HG02678 (cell line): ENCODE results near the gene CHD2.
A peak's percentile ranks its signal among the peaks of the same experiment; 100 is the strongest.

Experiments
- ATAC-seq: cut with Tn5 transposase; IDR thresholded peaks from one replicate; pipeline ENCODE4 v1.9.1; 2021; ENCODE audit warnings: mild to moderate bottlenecking, moderate library complexity; ENCODE audit not compliant: unreplicated experiment

The CHD2 gene

DNA sequence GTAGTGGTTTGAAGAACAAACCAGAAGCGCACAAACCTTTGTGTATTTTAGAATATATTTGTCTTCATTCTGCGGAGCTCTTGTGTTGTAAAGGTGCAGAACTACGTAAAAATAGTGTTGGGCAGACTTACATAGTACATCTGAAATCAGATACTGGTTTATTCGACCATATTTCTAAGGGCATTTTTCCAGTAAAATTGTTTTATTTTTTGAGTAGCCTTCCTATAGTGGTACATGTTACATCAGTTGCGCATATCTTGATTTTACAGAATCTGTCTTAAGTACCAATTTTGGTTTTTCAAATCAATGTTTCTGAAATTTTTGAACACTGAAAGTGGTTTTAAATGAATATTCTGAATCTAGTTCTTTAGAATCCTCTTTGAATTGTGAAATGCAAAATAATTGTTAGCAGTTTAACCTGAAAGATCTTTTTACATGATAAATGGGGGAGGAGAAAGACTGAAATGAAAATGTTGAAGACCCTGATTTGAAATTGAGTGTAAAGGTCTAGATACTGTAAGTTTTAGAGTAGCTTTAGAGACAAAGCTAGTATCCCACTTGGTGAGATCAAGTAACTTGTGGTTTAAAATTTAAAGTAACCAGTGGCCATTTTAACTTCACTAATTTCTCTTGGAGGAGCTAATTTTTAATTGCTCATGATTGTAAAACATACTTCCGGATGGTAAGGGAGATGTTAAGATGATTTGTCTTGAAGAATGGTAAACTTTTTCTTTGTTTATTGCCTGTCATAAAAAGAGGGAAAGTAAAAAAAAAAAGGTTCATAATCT lies 15.5 kb upstream of the CHD2 start:
- no peak for ATAC-seq

DNA sequence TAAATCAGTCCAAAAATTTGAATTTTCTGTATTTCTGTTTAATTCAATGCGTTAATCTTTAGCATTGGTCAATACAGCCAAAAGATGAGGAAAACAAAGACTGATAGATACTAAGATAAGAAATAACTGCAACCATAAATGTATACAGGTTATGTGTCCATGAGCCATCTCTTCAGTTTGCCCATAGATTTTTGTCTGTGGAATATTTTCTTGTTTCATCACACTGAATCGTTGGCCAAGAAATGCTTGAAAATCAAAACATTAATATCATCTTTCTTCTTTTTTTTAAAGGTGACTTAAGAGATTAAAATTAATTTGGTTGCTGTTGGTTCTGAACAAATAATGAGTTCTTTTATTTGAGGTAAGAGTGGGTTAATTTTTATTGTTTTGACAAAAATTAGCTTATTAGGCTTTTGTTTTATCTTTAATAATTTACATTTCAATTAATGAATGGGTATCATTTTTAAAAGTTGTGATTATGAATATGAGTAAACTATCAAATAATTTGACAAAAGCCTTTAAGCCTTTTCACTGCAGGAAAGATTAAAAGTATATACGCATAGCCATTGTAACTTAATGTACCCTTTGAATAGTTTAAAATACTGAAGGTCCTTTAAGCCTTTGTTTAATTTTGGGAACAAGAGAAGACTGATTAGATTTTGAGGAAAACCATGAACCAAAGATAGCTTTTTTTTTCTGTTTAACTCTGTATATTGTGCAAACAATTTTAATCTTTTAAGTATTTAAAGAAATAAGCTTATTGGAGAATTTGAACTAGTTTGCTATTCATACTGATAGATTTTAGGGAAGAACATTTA lies 14.7 kb upstream of the CHD2 start:
- ATAC-seq, result no peak

DNA sequence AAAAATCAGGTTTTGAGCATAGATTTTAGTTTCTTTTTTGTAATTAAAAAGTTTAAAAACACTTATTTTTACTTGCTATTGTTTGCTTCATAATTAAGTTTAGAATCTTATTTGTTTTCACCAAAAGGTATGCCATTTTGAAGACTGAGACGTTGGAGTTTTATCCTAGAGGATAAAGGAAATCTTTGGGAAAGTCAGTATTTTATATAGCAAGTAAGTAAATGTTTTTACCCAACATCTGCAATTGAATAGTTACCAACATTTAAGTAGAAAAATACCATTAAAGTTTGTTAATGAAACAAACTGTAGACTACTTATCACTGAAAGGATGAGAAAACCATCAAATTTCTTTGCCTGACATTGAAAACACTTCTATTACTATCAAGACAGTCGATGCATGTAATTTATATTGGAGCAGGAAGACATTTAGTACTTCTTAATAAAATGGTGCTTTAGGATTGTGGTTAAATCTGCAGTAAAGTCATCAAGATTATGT lies 14.0 kb upstream of the CHD2 start:
- ATAC-seq, result no peak

DNA sequence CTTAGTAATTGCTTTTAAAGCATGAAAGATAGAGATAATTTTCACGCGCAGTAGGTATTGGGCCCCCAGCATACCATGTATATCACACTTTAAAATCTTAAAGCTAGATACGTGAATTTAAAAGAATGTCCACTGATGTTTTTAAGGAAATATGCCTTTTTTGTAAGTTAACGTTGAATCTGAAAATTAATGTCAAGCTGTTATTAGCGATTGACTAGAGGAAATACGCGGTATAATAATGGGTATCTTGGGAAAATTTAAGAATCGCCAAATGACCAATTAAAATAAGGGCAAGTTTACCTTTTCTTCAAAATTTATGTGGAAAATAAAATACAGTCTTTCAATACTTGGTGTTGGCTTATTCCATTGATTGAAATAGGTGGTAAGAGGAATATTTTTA lies 13.3 kb upstream of the CHD2 start:
- no peak for ATAC-seq

DNA sequence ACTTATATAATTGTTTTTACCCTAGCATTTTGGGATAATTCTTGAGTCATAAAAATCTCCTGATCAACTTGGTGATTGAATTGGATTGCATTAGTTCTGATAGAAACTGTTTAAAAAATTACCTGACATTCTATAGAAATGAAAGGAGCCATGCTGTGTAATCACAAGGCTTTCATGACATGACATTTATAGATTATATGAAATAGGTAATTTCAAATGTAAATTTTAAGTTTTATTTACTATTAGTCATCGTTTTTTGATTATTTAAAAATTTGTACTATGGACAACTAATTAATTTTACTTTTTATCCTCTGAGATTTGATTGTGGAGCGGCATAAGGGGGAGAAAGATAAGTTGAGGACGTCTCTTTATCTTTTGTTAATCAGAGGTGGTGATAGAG lies 12.3 kb upstream of the CHD2 start:
- ATAC-seq, result no peak

DNA sequence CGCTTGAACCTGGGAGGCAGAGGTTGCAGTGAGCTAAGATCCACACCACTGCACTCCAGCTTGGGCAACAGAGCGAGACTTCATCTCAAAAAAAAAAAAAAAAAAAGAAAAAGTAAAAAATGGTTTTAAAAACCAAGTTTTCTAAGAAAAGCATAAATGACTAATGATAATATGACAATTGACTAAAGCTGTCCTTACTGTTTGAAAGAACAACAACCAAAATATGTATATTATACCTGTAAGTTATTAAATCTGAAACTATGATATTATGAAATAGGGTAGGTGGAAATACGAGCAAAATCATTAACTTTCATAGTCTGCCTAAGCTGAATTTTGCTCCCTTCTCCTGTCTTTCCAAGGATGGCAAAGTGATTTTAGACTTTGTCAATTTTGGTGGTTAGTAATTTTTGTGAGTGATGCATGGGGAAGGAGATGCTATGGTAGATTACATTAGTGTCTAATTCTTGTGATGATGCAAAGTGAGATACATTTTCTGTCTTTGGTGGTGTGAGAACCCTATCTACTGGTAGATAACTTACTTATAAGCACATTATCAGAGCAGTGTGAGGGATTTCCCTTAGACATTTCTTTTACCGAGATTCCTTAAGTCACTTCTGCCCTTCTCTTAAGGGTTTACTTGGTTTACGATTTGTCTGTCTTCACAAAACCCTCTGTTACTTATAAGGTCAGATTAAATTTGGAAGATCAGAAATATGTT lies 10.6 kb upstream of the CHD2 start:
- no peak for ATAC-seq

DNA sequence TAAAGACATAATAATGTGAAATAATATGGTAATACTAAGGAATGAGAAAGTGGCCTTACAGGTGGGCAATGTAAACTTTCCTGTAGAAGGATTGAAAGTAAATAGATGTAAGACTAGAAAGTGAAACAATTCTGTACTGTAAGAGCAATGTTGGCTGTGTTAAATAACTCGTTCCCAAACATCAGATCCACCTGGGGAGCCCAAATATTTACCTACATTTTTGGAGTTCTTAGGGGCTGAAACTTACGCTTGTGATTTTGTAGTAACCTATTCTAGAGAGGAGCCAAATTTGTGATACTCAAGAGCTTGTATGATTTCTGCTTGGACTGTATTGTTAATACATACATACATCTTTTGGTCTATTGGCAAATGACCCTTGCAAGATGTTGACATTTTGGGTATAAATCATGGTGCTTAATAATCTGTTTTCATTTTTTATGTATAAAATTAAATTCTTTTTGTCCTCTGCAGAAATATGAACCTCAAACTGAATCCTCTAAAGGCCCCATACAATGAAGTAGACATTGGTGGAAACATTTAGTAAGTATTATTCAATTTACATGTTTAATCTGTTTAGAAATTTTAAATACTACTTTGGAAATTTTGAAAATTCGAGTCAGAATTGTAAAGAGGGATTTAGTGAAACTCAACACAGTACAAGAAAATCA lies 8.5 kb upstream of the CHD2 start:
- no peak for ATAC-seq

DNA sequence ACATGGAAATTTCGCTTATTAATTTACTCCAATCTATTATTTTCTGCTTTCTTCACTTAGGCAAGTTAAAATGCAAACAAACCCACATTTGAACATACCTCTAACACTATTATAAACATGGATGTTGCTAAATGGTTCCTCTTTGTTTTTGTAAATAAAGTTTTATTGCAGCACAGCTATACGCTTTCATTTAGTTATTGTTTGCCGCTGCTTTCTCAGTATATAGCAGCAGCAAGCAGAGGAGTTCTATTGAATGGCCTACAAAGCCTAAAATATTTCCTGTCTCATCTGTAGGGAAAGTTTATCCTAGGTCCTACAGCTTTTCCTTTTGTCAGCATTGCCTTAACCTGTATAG lies 7.9 kb upstream of the CHD2 start:
- no peak for ATAC-seq

DNA sequence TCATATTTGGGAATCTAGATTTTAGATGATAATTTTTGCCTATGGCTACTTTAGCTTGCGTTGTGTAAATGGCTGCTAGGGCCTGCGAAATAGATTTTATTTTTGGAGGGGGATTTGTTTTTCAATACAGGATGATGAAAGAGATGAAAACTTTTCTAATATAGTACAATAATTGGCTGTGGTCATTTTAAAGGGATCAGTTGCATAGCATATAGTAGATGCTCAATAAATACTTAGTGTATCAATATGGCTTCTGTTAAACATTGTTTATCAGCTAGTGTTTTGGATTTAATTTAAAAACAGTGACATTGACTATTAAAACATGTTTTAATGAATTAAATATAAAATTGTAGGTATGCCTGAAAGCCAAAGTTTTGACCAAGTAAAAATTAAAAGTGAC lies 6.9 kb upstream of the CHD2 start:
- ATAC-seq, result no peak

DNA sequence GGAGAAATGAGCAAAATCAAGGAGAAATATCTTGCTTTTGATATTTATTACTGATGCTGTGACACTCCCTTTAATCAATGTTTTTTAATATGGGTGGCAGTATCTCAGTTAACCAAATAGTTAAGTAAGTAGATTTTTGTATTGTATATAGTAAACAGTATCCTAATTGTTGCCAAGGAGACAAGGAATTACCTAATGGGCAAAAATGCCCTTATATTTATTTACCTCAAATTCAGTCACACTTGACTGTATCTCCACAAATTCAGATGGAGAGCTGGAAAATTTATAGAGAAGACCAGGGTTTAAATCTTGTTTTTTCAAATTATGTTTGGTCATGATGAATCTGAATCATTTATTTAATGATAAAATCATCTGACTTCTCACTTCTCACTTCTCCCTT lies 3.6 kb upstream of the CHD2 start:
- no peak for ATAC-seq

DNA sequence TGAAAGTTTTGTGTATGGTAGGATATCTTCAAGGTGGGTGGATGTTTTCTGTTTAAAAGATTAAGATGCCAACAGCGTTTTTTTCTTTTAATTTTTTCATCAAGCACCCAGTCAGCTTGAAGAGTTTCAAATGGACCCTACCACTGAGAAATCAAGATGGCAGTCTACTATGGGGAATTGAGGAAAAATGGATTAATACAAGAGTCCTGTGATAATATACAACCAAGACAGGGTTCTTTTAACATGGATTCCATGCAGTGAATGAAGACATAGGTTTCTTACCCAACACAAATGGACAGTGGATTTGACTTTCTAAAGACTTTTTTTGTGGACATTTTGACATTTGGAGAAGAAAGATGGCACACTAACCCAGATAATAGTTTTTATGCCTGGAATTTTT lies 2.5 kb upstream of the CHD2 start:
- no peak for ATAC-seq

DNA sequence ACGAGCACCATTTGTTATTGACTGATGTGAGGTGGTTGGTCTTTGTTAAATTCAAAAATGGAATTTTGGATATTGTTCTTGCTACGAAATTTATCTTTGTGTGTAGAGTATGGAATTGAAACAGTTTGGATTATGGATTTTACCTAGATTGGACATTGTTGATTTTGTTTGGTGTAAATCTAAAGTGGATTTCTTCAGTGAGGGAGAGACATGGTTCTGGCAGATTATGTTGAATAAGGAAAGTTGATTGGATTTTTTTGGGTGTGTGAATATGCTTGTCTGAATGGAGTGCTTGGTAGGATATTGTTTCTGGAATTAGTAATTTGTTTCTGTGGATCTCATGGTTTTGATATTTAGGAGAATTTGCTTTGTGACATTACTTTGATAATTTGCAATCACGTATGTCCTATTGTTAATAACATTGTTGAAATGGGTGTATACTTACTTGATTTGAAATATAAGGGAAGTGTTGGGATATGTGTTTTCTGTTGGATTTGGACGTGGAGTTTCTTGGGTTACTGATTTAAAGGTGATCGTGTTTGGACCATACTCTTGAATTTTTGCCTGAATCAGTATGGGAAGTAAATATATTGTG lies 1.0 kb upstream of the CHD2 start:
- no peak for ATAC-seq

DNA sequence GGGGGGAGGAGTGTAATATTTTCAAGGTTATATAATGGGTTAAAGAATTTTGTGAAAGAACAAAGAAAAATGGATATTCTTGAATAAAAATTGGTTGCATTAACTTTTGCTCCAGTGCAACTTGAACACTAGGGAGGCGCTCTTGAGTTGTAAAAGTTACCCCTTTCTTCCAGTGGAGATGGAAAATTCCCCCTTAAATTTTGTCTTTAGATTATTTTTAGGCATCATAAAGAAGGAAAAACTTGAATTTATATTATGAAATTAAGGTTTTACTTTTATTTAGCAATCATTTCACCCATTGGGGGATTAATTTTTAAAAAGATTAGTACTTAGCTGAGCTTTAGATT lies 550 bp upstream of the CHD2 start:
- no peak for ATAC-seq

DNA sequence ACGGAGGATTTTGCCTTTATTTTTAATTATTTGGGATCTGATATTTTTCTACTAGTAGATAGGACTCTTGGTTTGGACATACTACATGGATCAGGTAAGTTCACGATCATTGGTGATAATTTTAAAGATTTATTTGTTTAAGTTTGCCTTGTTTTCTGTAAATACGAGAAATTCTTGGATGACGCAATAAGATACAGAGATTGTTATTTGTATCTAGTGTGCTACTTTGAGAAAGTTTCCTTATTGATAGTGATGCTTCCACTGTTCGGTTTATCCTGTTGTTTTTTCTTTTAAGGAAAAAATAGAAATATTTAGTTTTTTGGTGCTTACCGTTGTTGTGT lies 577 bp downstream of the CHD2 start:
- no peak for ATAC-seq

DNA sequence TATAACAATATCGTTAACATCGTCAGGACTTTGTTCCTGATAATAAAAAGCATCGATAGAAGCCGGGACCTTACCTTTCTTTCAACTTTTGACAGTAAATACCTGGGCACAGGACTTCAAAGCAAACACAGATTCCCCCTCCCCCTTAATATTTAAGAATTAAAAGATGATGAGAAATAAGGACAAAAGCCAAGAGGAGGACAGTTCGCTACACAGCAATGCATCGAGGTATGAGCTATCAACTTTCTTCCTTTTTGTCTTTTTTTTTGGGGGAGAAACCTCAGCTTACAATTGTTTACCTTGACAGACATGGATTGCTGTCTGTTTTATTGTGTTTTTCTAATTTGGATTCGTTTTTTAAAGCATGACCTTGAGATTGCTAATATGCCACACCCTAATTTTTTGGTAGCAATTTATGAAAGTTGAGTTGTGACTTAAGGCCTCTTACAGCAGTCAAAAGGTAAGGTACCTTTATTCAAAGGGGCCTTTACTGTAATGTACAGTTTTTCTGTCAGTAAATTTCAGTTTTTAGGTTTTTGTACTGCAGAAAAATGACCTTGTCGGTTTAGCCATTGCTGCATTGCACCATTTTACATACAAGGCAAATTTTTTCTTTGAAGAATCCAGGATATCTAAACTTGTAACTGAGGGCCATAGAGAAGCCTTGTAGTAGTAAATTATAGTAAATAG lies 1.1 kb downstream of the CHD2 start:
- no peak for ATAC-seq

DNA sequence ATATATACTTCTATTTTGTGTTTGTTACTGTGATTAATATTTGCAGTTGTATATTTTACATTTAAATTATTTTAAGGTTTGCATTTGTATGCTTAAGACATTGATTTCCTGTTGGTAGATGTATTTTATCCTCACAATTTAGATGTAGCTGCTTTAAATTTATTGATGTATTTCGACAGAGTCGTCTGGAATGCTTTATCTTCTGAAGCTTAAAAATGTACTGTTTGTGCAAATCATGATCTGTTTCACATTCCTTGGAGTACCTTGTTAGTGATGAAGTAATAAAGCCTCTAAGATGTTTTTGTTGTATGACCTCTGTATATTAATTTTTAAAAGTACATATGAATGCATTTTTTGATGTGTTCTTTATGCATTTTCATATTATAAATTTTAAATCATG lies 1.9 kb downstream of the CHD2 start:
- ATAC-seq, result no peak

DNA sequence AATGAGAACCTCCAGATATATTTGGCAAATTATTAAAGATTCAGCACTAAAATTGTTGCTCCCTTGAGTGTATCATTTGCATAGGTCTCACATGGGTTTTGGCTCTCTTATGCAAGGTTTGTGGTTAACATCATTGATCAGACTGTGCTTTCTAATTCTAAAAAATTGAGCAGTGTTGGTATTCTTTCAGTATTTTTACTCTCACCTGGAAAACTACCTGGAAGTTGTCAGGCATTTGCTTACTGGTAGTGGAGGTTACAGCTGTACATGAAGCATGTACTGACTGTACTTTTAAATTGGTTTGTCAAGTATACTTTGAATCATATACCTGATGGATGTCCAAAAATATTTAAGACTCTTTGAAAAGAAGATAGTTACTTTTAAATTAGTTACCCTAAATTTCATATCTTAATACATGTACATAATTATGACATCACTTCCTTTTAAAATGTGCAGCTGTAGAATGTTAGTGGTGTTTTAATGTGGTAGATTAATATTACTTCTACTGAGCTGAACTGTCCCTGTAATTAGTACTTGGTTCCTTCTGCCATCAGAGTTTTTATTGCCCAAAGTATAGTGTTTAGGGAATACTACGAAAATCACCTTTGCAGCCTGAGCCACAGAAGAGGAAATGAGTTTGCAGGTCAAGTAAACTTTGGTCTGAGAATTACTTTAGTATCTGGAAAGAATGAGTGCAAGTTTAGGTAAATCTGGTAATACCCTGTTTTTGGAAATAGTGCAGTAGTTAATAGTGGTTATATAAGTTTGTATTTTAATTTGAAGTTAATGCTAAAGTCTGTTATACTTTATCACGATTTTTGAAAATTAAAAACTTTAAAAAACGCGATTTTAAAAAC lies 2.8 kb downstream of the CHD2 start:
- no peak for ATAC-seq

DNA sequence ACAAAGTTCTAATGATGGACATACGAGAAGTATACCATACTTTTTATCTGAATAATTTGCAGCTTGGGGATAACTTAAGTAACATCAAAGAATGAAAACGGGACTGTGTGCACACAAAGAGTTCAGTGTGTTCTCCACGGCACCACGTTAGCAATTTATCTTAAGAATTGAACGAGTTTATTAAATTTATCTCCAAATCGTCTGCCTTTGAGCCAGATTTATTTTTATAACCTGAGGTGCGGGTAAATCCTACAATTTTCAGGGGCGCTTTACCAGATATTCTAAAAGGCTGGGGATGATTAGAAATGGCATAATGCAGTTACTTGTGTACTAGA lies 3.5 kb downstream of the CHD2 start:
- ATAC-seq, result no peak

DNA sequence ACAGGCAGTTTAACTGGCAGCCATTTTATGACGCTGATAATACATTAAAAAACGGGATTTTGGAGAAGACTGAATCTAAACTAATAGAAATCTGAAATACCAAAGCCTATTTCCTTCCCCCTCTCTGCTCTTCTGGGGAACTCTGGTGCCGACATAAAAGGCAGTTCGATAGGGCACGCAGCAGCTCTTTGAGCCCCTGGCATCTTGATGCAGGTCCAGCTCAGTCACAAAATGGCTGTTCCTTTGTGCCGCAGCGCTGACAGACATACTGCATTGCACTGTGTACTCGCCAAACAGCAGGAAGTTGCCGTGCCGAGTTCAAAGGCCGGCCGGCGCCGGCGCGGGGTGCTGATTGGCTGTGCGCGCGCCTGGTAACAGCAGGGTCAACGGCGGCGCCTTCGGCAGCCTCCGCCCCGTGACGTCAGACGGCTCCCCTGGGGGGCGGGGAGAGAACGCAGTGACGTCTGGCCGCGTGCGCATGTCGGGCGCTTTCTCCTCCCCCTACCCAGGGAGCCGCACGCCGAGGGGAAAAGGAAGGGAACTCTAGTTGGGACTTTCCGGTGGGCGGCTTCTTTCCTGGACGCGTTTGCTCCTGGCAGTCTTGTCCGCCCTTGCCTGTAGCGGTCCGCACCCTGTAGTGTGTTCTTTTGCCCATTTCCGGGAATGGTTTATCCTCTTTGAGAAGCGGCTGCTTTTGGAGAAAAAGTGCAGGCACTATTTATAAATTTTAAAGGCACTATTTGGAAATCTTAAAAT lies 4.0 kb downstream of the CHD2 start:
- ATAC-seq, result peak; percentile 81
